HG03045 (cell line): Measurements from ENCODE around the gene KLK1.

Source experiments
- ATAC-seq: cut with Tn5 transposase; IDR thresholded peaks from one replicate; pipeline ENCODE4 v1.9.1; 2021; ENCODE audit warnings: mild to moderate bottlenecking, moderate library complexity; ENCODE audit not compliant: unreplicated experiment

The KLK1 gene

GRCh38 chr19:50836543-50837195 lies 13.1 kb upstream of the KLK1 start:
- no peak for ATAC-seq

- peak; percentile 81 for ATAC-seq
Observed at GRCh38 chr19:50835785-50836542, 12.4 kb upstream of the KLK1 start.

DNA sequence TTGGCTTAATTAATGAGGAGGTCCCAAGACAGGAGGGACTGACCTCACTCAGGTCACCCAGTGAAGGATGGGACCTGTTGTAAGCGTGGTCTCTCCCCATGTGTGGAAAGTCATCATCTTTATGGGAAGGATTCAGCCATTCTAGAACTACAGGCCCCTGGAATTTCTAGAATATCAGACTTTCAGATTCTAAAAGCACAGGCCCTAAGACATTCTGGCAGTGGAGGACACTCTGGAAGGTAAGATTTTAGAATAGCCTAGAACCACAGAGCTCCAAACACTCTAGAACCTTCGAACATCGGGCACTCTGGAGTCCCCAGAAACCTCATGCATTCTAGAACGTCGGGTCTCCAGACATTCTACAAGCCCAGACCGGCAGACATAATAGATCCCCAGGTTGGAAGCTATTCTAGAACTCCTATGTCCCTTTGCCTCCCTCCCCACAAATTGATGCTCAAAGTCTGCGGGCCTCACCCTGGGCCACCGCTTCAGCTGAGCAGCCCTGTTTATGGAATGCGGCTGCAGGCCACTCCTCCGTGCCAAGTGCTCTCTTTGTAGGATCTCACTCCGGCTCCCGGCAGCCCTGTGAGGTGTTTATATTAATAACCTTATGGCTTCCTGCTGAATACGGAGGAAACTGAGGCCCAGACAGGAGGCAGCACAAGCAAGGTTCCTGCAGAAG lies 11.7 kb upstream of the KLK1 start:
- ATAC-seq = no peak

DNA sequence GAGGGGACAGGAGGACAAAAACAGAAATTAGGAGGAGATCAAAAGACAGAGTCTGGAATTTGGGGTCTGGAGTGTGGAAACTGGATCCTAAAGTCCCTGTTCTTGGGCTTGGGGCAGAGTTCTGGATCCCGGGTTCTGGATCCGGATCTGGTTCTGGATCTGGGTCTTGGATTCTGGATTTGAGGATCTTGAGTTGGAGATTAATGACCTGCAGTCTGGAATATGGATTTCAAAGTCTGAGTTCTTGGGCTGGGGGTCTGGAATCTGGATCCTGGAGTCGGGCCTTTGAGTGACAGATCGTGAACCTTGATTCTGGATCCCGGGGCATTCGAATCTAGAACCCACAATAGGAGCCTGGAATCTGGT lies 10.2 kb upstream of the KLK1 start:
- no peak for ATAC-seq

DNA sequence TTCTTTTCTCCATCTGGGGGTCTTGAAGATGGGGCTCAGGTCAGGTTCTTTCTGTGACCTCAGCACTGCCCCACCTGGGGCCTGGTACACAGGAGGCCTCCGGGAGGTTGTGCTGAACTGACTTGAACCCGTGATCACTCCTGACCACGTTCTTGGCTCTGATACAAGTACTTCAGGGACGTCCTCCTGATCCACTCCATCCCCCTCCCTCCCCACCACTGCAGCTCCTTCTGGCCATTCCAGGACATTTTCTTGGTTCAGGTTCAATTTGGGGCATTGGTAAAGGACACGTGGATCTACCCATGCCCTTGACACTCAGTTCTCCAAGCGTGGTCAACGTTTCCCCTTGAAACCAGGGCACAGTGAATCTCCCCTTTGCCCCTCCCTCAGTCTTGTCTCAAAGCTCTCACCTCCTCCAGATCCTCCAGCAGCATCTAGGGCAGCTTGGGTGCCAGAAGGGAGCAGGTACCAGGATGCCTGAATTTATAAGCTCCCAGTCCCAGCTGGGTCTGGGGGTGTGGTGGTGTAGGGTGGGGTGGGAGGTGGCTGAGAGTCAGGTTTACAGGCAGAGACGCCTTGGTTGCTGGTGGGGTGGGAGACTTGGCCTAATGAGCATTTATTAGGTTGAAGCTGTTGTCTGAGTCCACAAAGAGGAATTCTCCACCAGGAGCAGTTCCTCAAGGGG lies 9.7 kb upstream of the KLK1 start, which contains the start of gene KLK15:
Gene KLK15 (minus strand): TSS at position 458 of the 685 bp plus-strand sequence. CDS start 2,082 bp downstream, outside the sequence.
- ATAC-seq = no peak

DNA sequence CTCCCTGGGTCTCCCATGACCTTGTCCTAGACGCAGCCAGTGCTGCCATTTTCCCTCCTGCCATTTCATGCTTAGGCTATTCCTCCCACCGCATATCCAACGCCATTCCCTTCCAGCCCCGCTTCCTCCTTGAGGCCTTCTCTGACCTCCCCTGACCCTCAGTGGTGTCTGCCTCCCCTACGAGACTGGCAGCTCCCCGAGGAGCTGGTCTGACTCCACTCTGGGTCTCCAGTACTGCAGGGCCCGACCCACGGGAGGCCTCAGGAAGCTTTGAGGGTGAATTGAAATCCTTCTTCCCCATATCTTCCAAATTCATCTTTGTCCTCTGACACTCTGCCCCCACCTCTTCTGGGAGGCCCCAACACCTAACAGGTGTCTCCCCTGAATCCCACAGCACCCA lies 9.1 kb upstream of the KLK1 start:
- ATAC-seq = no peak

GRCh38 chr19:50831026-50831396 lies 7.4 kb upstream of the KLK1 start:
- no peak for ATAC-seq

- ATAC-seq = no peak
Observed at GRCh38 chr19:50830266-50831025, 6.9 kb upstream of the KLK1 start.

DNA sequence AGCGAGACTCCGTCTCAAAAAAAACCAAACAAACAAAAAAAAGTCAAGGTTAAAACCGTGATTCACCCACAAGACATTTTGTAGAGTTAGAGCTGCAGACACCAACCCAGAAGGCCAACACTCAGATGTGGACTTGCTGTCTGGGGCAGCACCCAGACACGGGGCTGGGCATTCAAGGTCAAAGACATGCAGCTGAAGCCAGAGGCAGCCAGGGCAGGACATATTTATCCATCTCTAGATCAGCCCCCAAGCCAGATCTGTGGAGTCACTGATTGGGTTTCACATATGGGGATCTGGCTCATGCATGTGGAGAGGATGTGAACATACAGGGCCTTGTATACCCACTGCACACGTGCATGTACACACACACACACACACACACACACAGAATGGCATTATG lies 6.2 kb upstream of the KLK1 start:
- no peak for ATAC-seq

- no peak for ATAC-seq
Observed at GRCh38 chr19:50827476-50827875, 3.9 kb upstream of the KLK1 start.

- no peak for ATAC-seq
Observed at GRCh38 chr19:50826492-50827240, 3.1 kb upstream of the KLK1 start.

DNA sequence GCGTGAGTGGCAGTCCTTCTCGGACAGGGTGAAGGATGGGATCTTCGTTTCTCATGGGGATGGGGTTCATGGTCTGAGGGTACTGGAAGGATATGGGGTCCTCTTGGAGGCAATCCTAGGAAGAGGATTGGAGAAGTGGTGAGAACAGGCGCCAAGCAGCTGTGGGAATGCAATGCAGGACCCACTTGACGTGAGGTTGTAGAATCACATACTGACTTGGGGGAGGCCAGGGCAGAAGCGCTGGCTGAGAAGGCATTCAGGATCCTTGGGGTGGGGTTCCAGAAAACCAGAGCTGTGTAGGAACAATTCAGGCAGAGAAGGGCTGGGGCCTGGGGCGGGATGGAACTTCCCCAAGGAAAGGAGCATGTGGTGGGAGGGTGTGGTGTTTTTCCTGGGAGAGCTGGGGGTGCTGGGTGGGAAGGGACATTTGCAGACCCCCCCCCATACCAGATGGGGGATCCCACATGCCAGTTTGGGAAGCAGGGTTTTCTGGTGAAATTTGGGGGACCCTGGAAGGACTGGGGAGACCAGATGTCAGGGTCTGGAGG lies 852 bp downstream of the KLK1 start:
- ATAC-seq = no peak

DNA sequence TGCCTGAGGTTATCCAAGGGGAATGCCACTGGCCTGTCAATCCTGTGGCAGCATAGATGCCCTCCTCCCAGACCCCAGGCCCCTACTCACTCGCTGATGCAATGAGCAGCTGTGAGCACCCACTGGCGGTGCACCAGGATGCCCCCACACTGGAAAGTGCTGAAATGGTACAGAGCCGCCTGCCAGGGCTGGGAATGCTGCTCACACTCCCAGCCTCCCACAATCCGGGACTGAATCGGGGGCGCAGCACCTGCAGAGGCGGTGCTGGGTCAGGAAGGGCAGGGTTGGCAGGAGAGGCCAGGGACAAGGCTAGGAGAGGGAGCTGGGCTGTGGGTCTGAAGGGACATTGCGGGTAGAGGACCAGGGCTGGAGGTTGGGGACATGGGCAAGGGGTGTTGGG lies 2.0 kb downstream of the KLK1 start:
- ATAC-seq = no peak

DNA sequence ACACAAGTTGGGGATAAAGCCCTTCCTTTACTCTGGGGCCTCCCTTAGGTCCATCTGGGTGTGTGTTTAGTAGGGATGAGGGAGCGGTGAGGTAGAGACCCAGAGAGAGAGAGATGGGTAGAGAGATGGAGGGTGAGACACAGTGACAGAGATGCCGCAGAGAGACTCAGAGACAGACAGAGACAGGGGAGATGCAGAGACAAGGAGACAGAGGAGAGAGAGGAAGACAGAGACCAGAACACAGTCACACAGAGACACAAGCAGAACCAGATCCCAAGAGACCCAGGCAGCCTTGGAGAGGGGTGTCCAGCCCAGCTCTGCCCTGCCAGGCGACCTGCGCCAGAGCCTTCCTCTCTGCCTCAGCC lies 2.4 kb downstream of the KLK1 start:
- no peak for ATAC-seq

DNA sequence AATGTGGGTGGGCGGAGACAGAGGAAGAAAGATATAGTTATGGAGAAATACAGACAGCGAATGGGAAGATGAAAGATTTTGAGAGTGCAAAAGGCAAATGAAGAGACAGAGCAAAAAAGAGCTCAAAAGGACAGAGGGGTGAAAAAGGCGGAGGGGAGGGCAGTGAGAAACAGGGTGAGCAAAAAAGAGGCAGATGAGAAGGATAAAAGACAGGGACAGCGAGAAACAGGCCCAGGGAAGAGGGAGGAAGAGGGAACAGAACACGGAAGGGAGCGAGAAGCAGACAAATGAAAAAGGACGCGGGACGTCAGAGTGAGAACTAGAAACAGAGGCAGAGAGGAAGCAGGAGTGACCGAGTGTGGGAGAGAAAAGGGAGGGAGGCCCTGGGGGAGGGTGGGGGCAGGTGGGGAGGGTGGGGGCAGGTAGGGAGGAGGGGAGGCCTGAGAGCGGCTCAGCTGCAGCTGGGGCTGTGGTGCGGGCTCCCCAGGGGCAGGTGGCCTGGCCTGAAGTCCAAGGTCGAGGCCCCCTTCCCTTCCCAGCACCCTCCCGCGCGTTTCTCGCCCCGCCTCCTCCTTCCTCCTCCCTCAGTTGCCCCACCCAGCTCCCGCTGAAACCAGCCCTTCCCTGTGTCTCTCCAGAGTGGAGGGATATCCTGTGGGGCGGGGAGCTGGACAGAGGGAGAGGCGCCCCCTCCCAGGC lies 2.9 kb downstream of the KLK1 start:
- ATAC-seq = no peak

DNA sequence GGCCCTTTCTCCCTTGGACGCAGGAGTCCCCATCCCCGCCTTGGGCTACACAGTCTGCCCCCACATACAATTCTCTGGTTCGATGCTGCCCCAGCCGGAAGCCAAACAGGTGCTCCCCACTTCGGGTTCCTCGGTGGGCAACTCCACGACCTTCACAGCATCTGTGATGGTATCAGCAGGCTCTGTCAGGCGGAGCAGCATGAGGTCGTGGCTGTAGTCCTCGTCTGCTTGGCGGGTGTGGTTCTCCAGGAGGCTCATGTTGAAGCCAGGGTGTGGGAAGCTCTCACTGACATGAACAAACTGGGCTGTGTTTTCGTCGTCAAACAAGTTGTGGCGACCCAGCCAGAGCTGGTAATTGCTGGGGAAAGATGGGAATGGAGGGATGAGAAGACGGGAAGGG lies 3.5 kb downstream of the KLK1 start:
- ATAC-seq = no peak

DNA sequence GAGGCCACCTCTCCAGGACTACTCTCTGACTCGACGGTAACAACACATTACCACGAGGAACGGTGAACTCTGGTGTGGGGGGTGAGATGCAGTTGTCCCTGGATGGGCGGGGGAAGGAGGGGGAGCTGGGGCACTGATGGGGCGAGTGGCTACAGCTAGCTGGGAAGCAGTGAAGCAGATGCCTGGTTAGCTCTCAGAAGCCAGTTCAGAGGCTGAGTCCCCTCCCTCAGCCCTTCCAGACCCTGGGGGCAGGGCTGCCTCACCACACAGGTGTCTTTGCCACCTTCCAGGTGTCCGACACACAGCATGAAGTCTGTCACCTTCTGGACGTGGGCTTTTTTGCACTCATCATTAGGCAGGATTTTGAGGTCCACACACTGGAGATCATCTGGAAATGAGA lies 4.0 kb downstream of the KLK1 start:
- ATAC-seq = no peak

- ATAC-seq = no peak
Observed at GRCh38 chr19:50818859-50819472, 4.6 kb downstream of the KLK1 start.
